Ecto neural progenitor cell (in vitro differentiated cells): ENCODE data around the gene RPL39L.
"Not testable (repeated sequence)": the region's sequence is repeated elsewhere in the genome, so short reads cannot be mapped to it uniquely, and the experiment has no call there.

Source experiments
- DNase-seq: peaks from one replicate; pipeline ENCODE4 v3.0.0-alpha.2; 2018; ENCODE audit warnings: low spot score

The RPL39L gene

GRCh38 chr3:187139126-187139894 lies at the start of gene RPL39L:
Gene RPL39L (minus strand): TSS chr3:187139496. CDS start chr3:187121300, 18,196 bp downstream.
- peak; percentile 92 for DNase-seq

GRCh38 chr3:187188931-187189330 lies 49.6 kb upstream of the RPL39L start:
- no peak for DNase-seq

DNA sequence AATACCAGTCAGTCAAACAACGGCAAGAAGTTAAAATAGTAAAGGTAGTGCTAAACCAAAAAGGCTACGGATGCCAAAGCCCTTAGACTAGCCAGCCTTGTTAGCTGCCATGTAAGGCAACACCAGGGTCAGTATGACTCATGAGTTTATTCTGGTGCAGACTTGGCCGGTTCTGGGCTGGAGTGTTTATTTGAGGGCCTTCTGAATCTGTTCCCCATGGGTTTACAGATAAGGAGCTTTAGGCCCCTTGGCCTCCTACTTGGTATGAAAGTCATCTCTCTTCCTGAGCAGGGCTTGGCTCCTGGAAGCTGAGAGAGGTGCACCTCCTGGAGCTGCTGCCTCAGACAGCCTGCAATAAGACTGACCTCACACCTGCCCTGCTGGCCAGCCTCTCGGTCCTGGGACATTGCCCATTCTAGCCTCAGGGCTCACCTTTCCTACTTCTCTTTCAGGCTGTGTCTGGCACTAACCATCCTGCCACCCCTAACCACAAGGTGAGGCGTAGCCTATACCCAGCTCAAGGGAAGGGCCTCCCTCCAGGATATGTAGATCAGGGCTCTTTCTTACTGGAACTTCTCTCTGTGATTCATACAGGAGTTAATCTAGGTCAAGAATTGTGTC lies 47.6 kb upstream of the RPL39L start:
- DNase-seq: no peak

DNA sequence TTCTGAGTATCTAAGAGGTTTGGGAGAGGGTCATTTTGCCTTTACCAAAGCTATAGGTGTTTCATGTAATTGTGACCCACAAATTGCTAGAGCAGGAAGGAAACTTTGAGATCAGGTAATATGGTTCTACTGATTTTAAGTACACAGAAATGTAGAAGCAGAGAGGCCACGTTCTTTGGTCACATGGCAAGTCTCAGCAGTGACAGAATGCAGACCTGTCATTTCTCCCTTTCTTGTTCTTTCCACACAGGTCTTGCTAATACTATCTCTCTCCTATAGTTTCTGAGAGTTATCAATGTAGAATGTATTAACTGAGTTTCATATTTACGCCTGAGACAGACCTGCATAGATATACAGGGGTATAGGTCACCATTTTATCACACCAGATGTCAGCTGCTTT lies 47.1 kb upstream of the RPL39L start:
- no peak for DNase-seq

GRCh38 chr3:187185759-187186158 lies 46.5 kb upstream of the RPL39L start:
- DNase-seq: no peak

- DNase-seq: no peak
Measured at GRCh38 chr3:187183903-187184302, 44.6 kb upstream of the RPL39L start.

GRCh38 chr3:187183210-187183862 lies 44.0 kb upstream of the RPL39L start:
- no peak for DNase-seq

GRCh38 chr3:187181454-187182170 lies 42.3 kb upstream of the RPL39L start:
- DNase-seq: no peak

DNA sequence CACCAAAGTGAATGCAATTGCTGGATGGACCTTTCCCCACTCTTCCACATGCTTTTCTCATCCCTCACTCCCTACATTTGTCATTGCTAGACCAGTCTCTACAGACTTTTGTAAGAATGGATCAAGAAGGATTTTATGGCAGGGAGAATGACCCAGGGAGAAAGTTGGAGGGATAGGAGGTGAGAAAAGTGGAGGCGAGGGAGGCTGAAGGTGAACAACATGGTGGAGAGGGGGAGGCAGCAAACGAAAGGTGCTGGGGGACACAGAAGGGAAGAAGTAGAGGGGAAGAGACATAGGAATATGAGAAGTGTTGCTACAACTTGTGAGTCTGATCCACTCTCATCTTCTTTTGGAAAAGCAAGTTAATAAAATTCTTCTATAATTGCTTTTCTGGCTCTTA lies 33.6 kb upstream of the RPL39L start:
- no peak for DNase-seq

DNA sequence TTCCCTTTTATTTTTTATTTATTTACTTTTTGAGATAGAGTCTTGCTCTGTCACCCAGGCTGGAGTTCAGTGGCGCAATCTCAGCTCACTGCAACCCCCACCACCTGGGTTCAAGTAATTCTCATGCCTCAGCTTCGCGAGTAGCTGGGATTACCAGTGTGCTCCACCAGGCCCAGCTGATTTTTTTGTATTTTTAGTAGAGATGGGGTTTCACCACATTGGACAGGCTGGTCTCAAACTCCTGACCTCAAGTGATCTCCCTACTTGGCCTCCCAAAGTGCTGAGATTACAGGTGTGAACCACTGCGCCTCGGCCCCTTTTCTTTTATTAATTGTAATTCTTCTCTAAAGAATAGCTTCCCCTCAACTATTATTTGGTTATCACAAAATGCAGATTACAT lies 31.6 kb upstream of the RPL39L start:
- not testable (repeated sequence) for DNase-seq

GRCh38 chr3:187169231-187169960 lies 30.1 kb upstream of the RPL39L start:
- no peak for DNase-seq

GRCh38 chr3:187167777-187168176 lies 28.5 kb upstream of the RPL39L start:
- no peak for DNase-seq

GRCh38 chr3:187166750-187167149 lies 27.5 kb upstream of the RPL39L start:
- DNase-seq: no peak

GRCh38 chr3:187165144-187165543 lies 25.8 kb upstream of the RPL39L start:
- no peak for DNase-seq

GRCh38 chr3:187162265-187162953 lies 23.1 kb upstream of the RPL39L start:
- DNase-seq: no peak

DNA sequence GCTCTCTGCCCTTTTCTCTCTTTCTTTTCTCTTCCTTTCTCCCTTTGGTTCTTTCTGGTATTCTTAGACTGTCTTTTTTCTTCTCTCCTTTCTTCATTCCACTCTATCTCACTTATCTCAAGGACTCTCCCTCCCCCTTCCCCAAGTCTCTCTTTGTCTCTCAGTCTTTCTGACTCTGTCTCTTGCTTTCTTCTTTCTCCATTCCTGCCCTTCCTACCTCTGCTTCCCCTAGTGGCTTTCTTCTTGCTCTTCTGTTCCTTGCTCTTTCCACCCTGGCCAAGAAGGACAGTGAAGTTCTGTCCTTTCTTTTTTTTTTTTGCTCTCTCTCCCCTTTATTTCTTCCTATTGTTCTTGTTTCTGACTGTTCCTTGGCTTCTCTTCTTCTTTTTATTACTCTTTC lies 22.3 kb upstream of the RPL39L start:
- DNase-seq: no peak

DNA sequence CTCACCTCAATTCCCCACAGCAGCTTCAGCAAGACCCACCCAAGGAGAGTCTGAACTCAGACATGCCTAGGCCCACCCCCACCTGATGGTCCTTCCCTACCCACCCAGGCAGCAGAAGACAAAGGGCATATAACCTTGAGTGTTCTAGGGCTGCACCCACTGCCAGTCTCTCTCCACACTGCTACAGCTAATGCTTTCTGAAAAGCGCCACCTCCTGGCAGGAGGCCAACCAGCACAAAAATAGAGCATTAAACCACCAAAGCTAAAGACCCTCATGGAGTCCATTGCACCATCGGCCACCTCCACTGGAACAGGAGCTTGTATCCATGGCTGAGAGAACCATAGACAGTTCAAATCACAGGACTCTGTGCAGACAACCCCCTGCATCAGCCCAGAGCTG lies 11.3 kb upstream of the RPL39L start:
- DNase-seq: no peak

DNA sequence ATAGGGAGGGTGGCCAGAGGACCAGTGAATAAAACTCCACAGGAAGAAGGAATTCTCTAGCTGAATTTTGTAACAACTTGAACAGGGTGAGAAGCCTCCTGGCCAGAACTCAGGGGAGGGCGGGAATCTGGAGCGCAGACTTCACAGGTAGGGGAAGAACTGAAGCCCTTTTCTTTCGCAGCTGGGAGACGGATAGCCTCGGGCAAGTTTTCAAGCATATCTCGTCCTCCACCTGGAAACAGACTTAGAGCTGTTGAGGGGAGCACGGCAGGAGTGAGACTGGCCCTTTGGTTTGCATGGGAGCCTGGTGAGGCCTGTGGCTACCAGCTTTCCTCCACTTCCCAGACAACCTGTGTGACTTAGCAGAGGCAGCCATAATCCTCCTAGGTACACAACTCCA lies 10.9 kb upstream of the RPL39L start:
- DNase-seq: no peak

- DNase-seq: no peak
Measured at GRCh38 chr3:187146389-187146788, 7.1 kb upstream of the RPL39L start.

DNA sequence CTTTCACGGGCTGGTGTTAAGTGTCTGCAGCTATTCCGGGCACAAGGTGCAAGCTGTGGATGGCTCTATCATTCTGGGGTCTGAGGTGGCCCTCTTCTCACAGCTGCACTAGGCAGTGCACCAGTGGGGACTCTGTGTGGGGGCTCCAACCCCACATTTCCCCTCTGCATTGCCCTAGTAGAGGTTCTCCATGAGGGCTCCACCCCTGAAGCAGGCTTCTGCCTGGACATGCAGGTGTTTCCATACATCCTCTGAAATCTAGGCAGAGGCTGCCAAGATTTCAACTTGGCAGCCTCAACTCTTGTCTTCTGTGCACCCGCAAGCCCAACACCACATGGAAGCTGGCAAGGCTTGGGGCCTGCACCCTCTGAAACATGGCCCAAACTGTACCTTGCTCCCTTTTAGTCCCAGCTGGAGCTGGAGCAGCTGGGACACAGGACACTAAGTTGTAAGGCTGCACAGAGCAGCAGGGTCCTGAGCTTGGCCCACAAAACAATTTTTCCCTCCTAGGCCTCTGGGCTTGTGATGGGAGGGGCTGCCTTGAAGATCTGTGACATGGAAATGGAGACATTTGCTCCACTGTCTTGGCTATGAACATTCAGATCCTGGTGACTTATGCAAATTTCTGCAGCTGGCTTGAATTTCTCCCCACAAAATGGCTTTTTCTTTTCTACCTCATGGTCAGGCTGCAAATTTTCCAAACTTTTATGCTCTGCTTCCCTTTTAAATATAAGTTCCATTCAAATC lies 6.0 kb upstream of the RPL39L start:
- no peak for DNase-seq

GRCh38 chr3:187139895-187140253 lies 578 bp upstream of the RPL39L start:
- no peak for DNase-seq
